Right lung (tissue), 5 donors: ENCODE measurements around the gene PITRM1. TPM values are rescaled to one million over a fixed set of nuclear protein-coding genes. Genes with fewer than 3 reads are reported as not detected.
"Not testable (repeated sequence)": the region's sequence is repeated elsewhere in the genome, so short reads cannot be mapped to it uniquely, and the experiment has no call there.

Source experiments
- DNase-seq, 2 donors: peaks; one replicate each; pipeline ENCODE4 v3.0.0-alpha.2; 2013
- polyA plus RNA-seq, 5 donors: library from polyadenylated mRNA; unstranded; fragments of 120-200 nt; gene quantifications; one replicate each; pipeline versions ENCODE4 v1.2.1 to v1.2.3, GENCODE V29; 2013; ENCODE audit warnings: inconsistent platforms in 1 of 5, low replicate concordance in 1 of 5; ENCODE audit not compliant: insufficient read length in 5 of 5, insufficient read depth in 1 of 5

The PITRM1 gene
- polyA plus RNA-seq, 5 donors: 66.0 to 83.2 (median 72.0) TPM

DNA sequence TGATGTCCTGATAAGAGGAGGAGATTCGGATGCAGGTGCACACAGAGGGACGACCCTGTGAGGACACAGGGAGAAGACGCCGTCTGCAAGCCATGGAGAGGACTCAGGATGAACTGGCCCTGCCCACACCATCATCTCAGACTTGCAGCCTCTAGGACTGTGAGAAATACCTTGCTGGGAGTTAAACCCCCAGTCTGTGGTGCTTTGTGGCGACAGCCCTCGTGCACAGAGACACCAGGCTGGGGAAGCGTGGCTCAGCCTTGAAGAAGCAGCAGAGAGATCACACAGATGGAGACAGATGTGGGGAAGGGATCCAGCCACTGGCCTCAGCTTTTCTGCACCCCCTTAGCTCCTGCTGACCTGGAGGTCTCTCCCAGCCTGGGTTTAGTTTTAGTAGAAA is 26.3 kb upstream of the PITRM1 start:
- DNase-seq: no peak

DNA sequence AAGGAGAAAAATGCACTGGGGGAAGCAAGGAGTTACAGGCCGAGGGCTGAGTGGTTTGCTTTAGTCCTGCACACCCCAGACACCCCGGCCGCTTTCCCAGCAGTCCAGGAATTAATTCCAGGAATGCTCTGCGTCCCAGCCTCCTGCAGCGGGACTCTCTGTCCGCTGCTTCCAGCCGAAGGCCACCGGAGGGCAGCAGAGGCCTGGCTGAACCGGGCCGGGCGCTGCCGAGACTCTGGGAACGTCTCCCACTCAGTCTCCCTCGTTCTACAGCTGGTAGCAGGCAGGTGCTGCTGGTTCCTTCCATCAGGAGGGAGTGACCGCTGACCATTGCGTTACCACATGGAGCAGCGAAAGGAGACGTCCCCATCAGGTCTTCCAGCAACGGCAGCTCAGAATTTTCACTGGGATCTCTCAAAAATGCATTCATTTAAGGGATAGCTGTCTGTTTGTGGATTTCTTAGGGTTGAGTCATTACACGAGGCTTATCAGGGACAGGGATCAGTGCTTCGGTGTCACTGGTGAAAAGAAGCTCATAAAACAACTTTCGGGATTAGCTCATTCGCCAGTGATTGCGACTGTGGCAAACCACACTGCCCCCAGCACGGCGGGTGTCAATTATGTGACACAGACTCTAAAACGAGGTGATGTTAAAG is 24.9 kb upstream of the PITRM1 start:
- peak; percentile 69 to 75 for DNase-seq

DNA sequence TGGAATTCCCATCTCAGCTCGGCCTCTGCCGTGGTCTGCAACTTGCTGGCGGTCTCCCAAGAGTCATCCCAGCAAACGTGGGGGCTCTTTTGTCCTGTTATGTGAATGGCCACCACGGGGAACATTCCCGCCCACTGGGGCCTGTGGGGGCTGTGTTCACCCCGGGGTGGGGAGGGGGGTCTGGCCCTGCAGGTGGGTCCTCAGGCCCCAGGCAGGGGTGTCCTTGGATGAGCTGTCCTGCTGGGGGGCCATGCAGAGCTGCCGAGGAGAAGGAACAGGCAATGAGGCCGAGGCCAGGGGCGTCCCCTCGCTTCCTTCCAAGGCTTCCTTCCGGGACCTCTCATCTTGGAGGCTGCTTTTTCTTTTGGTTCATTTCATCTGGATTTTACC is 24.4 kb upstream of the PITRM1 start:
- no peak for DNase-seq

DNA sequence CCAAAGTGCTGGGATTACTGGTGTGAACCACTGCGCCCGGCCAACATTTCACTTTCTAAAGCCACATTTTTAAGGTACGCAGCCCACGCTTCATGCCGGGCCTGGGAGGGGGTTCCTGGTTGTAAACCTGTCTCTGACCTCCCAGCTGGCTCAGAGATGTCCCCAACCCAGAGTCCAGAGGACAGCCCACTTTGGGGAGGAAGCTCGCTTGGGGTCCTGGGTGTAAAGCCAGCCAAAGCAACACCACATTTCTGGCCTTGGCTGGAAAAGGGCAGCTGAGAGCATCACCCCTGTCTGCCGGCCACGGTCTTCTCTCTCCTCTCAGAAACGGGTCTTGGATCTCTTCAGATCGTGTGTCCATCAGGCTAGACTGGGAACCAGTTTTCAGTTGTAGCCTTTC is 23.9 kb upstream of the PITRM1 start:
- DNase-seq: no peak

DNA sequence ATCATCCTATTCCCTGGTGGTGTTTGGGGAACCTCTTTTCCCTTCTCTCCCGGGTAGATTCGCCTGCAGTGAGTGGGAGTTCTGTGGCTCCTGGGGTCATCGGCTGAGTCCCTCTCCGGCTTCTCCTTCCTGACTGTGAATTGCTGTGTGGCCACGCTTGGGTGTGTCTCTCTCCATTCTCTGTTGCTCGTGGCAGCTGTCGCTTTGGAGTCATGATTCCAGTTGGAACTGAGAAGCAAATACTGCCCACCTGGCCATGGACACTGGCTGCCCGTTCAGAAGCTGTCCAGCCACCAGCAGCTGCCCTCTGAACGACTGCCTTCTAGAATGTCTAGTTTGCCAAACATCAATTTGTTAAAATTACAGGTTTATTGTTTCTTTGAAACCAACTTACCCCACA is 23.1 kb upstream of the PITRM1 start:
- no peak for DNase-seq

DNA sequence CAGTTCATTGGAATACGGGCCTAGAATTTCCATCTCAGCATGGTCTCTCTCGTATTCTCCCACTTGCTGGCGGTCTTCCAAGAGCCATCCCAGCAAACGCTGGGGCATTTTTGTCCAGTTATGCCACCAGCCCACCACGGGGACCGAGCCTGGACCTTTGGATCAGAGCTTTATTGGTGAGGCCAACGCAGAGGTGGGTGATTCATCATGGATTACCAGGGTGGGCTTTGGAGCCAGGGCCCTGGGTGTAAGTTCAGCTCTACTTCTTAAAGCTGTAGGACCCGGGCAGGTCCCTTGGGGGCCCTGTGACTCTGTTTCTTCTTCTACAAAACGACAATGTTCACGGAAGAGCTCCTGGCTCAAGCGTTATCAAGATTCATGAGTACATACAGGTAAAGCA is 22.7 kb upstream of the PITRM1 start:
- DNase-seq: no peak

DNA sequence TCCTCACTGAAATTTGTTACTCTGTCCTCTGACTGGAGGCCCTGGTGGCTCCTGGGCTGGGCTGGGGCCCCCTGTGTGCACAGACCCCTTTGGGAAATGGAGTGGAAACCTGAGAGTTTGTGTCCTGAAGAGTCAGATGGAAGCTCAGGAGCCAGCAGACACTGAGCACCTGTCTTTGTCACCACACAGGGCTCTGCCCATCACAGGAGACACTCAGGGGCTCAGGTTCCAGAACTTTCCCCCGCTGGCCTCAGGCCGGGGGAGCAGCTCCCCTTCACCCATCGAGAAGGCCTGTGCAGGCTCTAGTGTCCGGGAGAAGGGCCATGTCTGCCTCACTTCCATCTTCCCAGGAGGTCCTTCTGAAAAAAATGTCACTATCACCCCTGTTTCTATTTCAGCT is 22.3 kb upstream of the PITRM1 start:
- DNase-seq: no peak

DNA sequence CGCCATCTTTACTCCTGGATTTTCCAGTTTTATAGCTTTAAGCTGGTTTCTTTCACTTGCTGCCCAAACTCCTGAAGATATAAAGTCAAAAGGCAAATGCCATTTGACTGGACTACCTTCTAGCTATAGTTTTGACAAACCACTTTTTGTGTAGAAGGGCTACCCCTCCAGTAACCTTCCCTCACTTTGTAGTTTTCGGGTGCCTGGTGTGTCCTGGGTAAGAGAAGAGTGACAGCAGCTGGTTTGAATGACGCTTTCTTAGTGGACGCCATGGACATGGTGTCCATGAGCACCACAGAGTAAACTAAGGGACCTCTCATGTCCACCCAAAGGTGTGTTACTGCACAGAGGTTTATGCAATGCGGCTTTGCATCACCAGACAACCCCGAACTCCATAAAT is 21.2 kb upstream of the PITRM1 start:
- no peak for DNase-seq

DNA sequence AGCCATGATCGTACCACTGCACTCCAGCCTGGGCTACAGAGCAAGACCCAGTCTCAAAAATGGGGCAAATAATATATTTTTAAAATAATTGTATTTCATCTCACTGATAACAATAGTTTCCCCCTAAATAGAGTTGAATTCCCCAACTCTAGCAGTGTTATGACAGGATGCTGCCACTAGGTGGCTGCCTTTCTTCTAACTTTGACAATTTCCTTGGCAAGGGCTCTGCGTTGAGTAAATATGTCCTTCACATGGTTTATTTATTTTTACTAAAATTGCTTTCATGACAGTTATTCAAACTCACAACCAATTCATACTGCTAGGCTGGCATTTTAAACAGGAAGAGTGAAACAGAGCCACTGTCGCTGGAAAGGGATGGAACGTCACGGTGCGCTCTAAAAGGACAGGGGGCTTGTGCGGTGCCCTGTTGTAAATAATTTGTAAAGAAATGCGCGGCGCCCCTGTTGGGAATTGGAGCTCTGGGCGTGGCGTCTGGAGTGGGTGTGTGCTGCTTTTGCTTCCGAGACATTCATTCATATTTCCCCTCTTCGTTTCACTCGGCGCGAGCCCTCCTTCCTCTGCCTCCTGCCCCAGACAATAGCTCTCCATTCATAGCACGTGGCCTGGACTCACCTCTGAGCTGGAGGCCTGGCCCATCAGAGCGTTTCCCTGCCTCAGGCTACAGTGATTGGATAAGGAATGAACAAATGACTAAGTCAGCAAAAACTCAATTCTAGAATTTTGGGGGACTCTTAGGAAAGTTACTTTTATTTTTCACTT is 20.5 kb upstream of the PITRM1 start:
- DNase-seq: peak; percentile 70 to 73

DNA sequence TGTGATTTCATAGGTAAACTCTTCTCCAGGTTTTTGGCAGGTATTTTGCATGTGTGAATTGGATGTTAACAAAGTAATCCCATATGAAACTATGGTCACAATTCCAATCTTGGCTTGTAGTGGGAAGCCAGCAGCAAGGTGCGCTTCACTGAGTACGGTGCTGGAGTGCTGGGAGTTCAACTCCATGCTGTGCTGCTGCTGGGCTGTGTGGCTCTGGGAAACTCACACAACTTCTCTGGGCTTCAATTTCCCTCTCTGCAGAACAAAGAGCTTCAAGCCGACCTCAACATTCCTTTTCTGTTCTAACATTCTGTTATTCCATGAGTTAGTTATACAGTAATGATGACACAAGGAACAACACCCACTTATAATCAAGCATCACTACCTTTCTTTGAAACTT is 18.2 kb upstream of the PITRM1 start:
- no peak for DNase-seq

DNA sequence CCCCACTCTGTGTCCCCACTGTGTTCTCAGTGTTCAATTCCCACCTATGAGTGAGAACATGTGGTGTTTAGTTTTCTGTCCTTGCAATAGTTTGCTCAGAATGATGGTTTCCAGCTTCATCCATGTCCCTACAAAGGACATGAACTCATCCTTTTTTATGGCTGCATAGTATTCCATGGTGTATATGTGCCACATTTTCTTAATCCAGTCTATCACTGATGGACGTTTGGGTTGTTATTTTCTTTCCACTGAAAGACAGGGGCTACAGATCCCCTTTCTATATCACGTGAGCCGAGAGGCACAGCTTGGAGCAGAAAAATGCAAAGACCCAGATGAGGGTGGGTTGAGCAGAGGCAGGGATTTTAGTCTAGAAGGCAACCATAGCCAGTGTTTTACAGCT is 14.6 kb upstream of the PITRM1 start:
- DNase-seq: not testable (repeated sequence)

DNA sequence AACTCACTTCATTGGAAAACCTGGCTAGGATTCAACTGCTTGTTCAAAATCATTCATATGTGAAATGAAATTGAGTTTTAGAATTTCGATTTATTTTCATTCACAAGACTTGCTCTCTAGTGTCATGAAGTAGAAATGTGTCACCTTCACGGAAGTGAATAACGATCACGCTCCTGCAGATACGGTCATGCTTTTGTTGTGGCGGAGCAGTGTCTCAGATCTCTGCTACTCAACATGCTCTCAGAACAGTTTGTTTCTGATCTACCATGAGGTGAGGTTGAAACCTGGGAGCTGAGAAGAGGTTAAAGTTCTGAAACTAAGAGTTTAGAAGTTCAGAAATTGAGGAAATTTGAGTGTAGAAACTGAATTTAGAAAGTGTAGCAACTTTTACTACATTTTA is 13.8 kb upstream of the PITRM1 start:
- no peak for DNase-seq

DNA sequence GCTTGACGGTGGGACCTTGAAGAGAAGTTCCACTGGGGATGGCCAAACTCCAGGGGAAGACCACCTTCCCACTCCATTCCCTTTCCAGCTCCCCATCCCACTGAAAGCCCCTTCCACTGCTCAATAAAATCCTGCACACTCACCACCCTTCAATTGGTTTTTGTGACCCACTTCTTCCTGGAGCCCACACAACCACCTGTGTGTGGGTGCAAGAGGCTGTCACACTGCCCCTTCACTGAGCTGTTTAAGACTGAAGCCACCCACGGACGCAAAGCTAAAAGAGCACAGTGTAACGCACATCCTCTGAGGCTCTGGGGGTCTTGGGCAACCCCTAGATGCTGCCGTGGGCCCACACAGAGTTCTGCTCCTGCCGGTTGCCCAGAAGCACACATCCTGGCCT is 12.8 kb upstream of the PITRM1 start:
- no peak for DNase-seq

DNA sequence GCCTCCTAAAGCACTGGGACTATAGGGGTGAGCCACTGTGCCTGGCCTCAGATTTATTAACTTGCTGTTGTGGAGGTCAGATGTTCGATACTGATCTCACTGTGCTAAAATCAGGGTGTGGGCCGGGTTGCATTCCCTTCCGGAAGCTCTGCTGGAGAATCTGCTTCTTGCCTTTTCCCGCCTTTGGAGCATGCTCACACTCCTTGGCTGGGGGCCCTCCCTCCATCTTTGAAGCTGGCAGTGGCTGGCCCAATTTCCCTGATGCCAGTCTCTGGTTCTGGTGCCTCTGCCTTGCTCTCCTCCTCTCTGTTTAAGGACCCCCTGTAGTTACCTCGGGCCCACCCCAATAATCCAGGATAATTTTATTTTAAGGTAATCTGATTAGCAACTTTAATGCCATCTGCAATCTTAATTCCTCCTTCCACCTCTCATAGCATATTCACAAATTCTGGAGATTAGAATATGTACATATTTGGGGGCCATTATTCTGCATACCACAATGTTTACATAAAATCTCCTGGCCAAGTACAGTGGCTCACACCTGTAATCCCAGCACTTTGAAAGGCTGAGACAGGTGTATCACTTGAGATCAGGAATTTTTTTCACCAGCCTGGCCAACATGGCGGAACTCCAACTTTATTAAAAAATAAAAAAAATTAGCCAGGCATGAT is 7.9 kb upstream of the PITRM1 start:
- DNase-seq: no peak

DNA sequence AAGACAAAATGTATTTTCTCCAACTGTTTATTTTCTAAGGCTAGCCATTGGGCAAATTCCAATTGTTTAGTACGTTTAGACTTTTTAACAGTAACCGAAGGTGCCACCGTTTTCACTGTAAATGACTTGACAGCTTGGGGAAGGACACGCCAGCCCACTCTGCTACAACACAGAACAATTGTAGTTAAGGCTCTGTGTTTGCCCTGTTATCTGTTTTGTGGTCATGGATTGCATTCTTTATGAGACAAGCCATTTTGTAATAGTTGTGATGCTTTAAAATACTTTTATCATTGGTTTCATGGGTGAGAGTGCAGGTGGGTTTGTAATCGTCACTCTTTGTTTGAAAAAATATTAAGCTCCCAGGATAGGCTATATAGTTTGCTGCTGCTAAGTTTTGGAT is 6.6 kb upstream of the PITRM1 start:
- no peak for DNase-seq

DNA sequence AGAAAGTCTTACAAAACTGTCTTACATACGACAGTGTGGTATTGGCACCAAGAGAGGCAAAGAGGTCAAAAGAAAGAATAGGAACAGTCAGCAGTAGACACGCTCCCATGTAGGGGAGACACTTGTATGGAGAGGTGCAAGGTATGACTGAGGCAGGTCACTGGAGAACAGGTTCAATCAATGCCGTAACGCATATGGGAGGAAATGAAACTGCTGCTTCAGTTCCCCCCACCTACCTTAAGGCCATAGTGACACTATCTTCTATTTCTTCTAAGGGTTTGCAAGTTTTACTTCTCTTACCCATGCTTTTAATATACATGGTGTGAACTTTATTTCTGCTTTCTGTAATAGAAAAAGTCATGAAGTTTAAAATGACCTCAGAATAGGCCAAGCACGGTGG is 5.5 kb upstream of the PITRM1 start:
- DNase-seq: no peak

DNA sequence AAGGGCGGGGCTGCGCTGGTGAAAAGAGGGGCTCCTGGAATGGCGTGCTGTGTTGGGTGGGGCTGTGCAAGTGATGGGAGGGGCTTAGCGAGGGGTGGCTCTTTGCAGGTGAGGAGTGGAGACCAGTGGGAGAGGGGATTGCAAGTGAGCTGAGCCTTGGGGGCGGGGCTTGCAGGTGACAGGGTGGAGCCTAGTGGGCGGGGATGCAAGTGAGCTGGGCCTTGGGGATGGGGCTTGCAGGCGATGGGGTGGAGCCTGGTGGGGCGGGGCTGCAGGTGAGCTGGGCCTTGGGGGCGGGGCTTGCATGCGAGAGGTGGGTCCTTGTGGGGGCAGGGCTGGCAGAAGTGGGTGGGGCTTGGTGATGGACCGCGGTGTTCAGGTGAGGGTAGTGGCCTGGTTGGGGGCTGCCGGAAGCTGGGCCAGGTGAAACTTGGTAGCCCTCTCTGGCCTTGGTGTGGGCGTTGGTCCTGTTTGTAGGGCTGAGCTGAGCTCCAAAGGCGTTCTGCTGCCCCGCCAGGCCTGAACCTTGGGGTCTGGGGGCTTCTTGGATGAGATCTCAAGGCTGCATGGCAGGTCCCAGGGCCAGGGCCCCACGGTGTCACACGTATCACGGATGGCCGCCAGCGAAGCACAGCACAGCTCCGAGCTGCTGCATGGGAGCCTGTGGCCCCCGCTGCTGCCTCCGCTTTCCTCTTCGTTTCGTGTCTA is 743 bp upstream of the PITRM1 start:
- no peak for DNase-seq

DNA sequence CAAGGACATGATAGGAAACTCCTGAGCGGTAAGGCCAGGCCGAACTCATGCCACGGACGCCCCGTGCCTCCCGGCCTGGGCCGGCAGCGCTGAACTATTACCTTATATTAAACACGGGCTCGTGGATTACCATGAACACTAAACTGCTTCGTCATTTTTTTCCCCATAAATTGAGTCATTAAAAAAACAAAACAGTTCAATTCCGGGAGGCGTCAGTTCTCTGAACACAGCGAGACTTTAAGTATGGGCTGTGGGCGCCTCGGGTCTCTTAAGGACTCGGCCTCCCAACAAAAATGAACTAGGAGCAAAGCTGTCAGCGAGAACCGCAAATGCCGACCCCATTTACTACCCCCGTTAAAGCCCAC is 519 bp downstream of the PITRM1 start:
- DNase-seq: no peak

DNA sequence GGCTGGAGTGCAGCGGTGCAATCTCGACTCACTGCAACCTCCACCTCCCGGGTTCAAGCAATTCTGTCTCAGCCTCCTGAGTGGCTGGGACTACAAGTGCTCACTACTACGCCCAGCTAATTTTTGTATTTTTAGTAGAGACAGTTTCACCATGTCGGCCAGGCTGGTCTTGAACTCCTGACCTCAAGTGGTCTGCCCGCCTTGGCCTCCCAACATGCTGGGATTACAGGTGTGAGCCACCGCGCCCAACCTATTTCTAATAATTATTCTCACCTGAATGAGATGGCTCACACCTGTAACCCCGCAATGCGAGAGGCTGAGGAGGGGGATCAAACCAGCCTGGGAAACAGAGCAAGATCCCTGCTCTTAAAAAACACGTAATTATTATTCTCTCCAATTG is 1.1 kb downstream of the PITRM1 start:
- DNase-seq: not testable (repeated sequence)

DNA sequence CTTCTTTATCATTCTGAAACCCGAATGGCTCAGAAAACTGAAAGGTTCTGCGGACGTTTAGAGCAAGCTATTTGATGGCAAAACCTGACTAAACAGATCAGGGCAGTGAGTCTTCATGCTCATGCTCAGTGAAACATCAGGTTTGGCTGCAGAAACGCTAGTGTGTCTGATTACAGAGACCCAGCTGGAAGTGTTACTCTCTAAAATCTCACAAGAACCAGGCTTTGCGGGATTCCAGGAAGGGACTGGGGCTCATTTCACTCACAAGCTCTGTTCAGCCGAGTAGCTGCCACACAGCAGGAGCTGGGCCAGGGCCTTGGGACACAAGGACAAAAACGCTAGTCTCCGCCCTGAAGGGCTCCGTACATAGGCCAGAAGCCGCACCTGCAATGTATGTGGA is 2.9 kb downstream of the PITRM1 start:
- DNase-seq: no peak

DNA sequence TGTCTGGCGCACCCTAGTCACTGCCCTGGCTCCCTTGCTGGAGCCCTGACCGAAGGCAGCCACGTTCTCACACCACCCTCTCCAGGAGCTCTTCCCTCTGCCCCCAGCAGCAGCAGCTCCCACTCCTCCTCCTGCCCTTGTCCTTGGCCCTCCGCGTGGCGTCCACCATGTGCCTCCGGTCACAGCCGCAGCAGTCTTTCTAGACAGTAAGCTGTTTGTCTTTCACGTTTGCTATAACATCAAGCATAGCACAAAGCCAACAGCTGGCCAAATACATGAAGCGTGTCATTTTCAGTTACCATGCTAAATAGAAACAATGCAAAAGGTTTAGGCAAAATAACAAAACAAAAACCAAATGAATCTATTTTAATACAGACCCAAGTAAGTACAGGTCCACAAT is 3.3 kb downstream of the PITRM1 start:
- DNase-seq: no peak

DNA sequence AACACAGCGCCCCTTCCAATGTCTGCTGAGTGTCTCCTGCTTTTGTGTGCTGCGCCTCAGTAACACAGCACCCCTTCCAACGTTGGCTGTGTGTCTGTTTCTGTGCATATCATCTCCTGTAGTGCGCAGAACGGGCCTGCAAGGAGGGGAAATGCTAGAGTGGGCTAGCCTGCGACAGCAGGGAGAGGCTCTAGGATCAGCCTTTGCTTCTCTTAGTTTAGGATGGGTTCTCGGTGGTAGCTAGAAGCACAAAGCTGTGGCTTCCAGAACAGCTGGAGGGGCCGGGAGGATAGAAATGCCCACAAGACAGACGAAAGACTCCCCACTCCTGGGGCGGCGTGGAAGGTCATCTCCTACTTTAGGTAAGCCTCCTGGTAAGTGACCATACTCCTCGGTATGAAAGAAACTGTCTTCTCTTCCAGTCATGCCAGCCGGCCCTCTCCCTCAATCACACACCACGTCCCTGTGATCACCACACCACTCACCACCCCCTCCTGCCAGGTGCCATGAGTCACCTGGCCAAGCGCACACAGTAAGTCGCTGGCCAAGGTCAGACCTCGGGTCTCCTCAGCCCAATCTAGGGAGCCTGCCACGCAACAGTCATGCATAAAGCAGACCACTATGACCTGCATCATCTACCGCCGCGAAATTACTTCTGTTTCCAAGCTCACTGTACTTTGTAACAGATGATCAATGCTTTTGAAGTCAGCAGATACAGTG is 4.8 kb downstream of the PITRM1 start:
- no peak for DNase-seq
